Epithelial cell of prostate (primary cell): ENCODE results near the gene NR5A2.

Experiments used
- DNase-seq: peaks from one replicate; pipeline ENCODE4 v3.0.0-alpha.2; 2011; ENCODE audit warnings: low read depth, low spot score
- H3K27ac ChIP-seq: fragments of 450-650 bp; 2 replicates; pipeline ENCODE4 v1.5.1; 2017; ENCODE audit warnings: mild to moderate bottlenecking

Gene NR5A2

GRCh38 chr1:200226268-200226968 is 198.9 kb downstream of the NR5A2 start:
- H3K27ac ChIP-seq = no peak overlapping the region
- no peak for DNase-seq

- no peak for DNase-seq
- no peak overlapping the region for H3K27ac ChIP-seq
Observed at GRCh38 chr1:200226969-200227303, 199.4 kb downstream of the NR5A2 start.
